ENCODE data around the gene ATP9B.
"Not testable (repeated sequence)": the region's sequence is repeated elsewhere in the genome, so short reads cannot be mapped to it uniquely, and the experiment has no call there.

ATP9B gene

GRCh38 chr18:79139206-79139605, 70.0 kb downstream of the ATP9B start:
- DNase-seq: peak; percentile 10

GRCh38 chr18:79147014-79147413, 77.8 kb downstream of the ATP9B start:
- no peak for DNase-seq

- DNase-seq: no peak
These were observed 82.0 kb downstream of the ATP9B start for GRCh38 chr18:79151191-79151590.

GRCh38 chr18:79156327-79156726, 87.1 kb downstream of the ATP9B start:
- no peak for DNase-seq

- DNase-seq: peak; percentile 66
These were observed 95.5 kb downstream of the ATP9B start for GRCh38 chr18:79164706-79165105.

GRCh38 chr18:79166702-79167101, 97.5 kb downstream of the ATP9B start:
- DNase-seq: no peak

- DNase-seq: no peak
These were observed 98.5 kb downstream of the ATP9B start for GRCh38 chr18:79167526-79168190.

GRCh38 chr18:79169958-79170555, 100.9 kb downstream of the ATP9B start:
- peak; percentile 11 for DNase-seq

- not testable (repeated sequence) for DNase-seq
These were observed 103.1 kb downstream of the ATP9B start for GRCh38 chr18:79172331-79172730.

- DNase-seq: no peak
These were observed 104.5 kb downstream of the ATP9B start for GRCh38 chr18:79173742-79174141.

- DNase-seq: no peak
These were observed 108.9 kb downstream of the ATP9B start for GRCh38 chr18:79178113-79178531.

- DNase-seq: no peak
These were observed 113.0 kb downstream of the ATP9B start for GRCh38 chr18:79182047-79182713.

GRCh38 chr18:79185648-79186047, 116.5 kb downstream of the ATP9B start:
- no peak for DNase-seq

- DNase-seq: no peak
These were observed 117.5 kb downstream of the ATP9B start for GRCh38 chr18:79186649-79187048.

GRCh38 chr18:79187532-79188277, 118.5 kb downstream of the ATP9B start:
- DNase-seq: no peak

- no peak for DNase-seq
These were observed 122.2 kb downstream of the ATP9B start for GRCh38 chr18:79191418-79191817.

- DNase-seq: no peak
These were observed 122.8 kb downstream of the ATP9B start for GRCh38 chr18:79191956-79192355.

GRCh38 chr18:79193826-79194225, 124.6 kb downstream of the ATP9B start:
- DNase-seq: no peak

GRCh38 chr18:79195716-79196683, 126.8 kb downstream of the ATP9B start:
- no peak for DNase-seq

GRCh38 chr18:79197531-79197930, 128.3 kb downstream of the ATP9B start:
- DNase-seq: no peak

GRCh38 chr18:79199691-79200374, 130.6 kb downstream of the ATP9B start:
- DNase-seq: peak; percentile 50
